HG03039 (cell line): Measurements from ENCODE around the gene TAF11L10.
"Not testable (repeated sequence)": the region's sequence is repeated elsewhere in the genome, so short reads cannot be mapped to it uniquely, and the experiment has no call there.

Source experiments
- ATAC-seq: cut with Tn5 transposase; IDR thresholded peaks from one replicate; pipeline ENCODE4 v1.9.1; 2021; ENCODE audit warnings: mild to moderate bottlenecking, moderate library complexity; ENCODE audit not compliant: unreplicated experiment

The TAF11L10 gene

DNA sequence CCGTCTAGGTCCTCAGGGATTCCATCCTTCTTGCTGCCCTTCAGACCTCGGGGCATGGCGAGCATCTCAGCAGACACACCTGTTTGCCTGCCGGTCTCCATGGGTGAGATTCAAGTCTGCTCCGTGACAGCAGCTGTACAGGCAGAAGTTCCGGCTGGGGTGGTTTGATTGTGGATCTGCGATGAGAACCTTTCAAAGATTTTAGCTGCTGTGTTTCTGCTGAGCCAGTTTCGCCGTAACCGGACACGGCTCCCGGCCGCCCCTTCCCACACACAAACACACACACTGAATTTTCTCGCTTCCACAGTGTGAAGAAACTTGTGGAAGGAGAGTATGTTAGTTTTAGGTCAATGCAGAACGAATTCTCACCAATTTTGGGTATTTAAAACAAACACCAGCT lies at the start of gene TAF11L10:
TAF11L10 (minus strand) TSS at position 101 of the 400 bp plus-strand sequence.
- not testable (repeated sequence) for ATAC-seq

DNA sequence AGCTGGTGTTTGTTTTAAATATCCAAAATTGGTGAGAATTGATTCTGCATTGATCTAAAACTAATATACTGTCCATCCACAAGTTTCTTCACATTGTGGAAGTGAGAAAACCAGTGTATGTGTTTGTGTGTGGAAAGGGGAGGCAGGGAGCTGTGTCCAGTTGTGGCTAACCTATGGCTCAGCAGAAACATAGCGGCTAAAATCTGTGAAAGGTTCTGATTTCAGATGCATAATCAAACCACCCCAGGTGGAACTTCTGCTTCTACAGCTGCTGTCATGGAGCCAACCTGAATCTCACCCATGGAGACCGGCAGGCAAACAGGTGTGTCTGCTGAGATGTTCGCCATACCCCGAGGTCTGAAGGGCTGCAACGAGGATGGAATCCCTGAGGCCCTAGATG lies 36.5 kb upstream of the TAF11L10 start, which contains the start of gene TAF11L14:
TAF11L14 (plus strand) TSS at position 301 of the 400 bp plus-strand sequence.
- no peak for ATAC-seq

DNA sequence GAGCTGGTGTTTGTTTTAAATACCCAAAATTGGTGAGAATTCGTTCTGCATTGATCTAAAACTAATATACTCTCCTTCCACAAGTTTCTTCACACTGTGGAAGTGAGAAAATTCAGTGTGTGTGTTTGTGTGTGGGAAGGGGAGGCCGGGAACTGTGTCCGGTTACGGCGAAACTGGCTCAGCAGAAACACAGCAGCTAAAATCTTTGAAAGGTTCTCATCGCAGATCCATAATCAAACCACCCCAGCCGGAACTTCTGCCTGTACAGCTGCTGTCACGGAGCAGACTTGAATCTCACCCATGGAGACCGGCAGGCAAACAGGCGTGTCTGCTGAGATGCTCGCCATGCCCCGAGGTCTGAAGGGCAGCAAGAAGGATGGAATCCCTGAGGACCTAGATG lies 34.2 kb upstream of the TAF11L10 start, which contains the start of gene TAF11L13:
TAF11L13 (plus strand) TSS at position 301 of the 400 bp plus-strand sequence.
- ATAC-seq = not testable (repeated sequence)

DNA sequence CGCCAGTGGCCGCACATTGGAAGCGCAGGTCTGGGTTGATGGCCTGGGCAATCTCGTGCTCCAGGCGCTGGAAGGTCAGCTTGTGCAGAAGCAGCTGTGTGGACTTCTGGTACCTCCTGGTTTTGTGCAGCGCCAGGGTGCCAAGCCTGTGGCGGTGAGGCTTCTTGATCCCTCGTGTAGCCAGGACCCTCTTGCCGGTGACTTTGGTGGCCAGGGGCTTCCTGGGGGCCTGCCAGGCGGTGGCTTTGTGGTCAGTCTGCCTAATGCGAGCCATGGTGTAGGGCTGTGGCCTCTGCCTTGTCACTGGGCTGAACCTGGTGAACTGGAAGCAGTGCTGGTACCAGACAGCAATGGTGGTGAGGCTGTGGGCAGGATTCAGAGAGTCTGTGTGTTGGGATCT lies 28.1 kb upstream of the TAF11L10 start:
- no peak for ATAC-seq

DNA sequence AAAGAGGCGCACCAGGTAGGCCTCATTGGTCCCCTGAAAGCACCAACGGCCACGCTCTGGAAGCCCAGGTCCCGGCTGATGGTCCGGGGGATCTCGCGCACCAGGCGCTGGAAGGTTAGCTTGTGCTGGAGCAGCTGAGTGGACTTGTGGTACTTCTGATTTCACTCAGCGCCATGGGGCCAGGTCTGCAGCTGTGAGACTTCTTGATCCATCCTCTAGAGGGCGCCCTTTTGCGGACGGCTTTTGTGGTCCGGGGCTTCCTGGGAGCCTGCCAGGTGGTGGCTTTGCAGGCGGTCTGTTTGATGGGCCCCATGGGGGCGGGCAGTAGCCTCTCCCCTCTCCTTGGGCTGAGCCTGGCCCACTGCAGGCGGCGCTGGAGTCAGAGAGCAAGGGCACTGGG lies 23.0 kb upstream of the TAF11L10 start:
- ATAC-seq = no peak

DNA sequence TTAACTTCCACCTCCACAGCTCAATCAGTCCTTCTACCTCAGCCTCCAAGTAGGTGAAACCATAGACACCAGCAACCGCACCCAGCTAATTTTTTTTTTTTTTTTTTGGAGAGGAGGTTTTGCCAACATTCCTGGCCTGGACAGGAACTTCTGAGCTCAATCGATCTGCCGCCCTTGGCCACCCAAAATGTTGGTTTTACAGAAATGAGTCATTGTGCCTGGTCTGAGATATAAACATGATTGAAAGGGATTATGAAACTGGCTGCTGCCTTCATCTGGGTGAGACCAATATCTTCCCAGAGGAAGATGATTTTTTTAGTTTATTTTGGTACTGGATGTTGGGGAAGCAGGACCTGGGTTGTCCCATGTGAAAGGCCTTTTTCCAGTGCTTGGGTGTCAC lies 21.7 kb upstream of the TAF11L10 start:
- no peak for ATAC-seq

DNA sequence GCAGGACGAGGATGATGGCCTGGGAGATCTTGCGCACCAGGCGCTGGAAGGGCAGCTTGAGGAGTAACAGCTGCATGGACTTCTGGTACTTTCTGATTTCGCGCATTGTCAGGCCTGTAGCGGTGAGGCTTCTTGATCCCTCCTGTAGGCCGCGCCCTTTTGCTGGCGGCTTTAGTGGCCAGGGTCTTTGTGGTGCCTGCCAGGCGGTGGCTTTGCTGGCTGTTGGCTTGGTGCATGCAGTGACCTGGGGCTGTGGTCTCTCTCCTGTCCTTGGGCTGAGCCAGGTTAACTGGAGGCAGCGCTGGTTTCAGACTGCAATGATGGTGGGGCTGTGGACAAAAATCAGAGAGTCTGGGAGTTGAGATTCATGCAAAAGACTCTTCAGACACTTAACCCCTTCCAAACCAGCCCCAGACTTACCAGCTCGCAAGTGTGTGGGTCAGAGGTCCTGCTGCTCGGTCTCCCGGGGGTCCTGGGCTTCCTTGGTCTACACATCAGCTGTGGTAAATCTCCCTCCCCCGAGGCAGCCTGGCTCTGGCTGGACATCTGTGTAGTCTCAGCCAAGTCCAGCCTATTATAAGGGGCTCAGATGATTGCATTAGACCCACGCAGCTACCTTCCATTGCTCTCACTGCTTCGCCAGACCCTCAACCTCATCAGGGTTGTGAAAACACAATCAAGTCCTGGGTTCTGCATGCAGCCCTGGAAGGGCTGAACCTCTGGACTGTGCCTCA lies 17.4 kb upstream of the TAF11L10 start:
- ATAC-seq = no peak

DNA sequence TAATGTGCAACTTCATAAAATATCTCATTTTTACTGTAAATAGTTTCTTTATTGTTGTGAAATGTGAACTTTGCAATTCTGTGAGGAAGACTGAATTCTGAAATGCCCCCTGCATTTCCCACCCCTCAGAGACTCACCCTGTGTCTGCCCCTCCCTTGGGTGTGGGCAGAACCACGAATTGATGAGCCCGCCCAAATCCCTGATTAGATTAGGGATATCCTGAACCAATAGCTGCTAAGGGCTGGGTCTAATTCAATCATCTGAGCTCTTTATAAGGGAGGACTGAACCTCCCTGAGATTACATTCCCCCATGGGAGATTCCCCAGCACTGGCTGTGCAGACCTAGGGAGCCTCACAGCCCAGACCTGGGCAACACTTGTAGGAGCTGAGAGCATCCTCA lies 12.5 kb upstream of the TAF11L10 start, which contains the start of gene TAF11L12:
TAF11L12 (plus strand) TSS at position 301 of the 400 bp plus-strand sequence.
- not testable (repeated sequence) for ATAC-seq

DNA sequence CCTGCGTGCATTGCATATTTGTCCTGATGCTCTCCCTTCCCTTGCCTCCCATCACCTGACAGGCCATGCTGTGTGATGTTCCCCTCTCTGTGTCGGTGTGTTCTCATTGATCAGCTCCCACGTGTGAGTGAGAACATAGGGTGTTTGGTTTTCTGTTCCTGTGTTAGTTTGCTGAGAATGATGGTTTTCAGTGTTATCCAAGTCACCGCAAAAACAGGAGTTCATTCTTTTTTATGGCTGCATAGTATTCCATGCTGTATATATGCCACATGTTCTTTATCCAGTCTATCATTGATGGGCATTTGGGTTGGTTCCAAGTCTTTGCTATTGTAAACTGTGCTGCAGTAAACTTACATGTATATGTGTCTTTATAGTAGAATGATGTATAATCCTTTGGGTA lies 9.8 kb upstream of the TAF11L10 start:
- ATAC-seq = not testable (repeated sequence)

DNA sequence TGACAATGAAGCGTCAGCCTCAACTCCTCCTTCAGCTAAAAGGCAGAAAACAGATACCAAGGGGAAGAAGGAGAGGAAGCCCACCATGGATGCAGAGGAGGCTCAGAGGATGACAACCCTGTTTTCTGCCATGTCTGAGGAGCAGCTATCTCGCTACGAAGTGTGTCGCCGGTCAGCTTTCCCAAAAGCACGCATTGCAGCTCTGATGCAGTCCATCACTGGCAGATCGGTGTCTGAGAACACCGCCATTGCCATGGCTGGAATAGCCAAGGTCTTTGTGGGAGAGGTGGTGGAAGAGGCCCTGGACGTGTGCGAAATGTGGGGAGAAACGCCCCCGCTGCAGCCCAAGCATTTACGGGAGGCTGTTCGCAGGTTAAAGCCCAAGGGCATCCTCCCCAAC lies 7.3 kb upstream of the TAF11L10 start:
- ATAC-seq = no peak

DNA sequence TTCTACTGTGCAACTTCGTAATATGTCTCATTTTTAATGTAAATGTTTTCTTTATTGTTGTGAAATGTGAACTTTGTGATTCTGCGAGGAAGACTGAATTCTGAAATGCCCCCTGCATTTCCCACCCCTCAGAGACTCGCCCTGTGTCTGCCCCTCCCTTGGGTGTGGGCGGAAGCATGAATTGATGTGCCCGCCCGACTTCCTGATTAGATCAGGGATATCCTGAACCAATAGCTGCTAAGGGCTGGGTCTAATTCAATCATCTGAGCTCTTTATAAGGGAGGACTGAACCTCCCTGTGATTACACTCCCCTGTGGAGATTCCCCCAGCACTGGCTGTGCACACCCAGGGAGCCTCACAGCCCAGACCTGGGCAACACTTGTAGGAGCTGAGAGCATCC lies 6.3 kb upstream of the TAF11L10 start, which contains the start of gene TAF11L11:
TAF11L11 (plus strand) TSS at position 304 of the 400 bp plus-strand sequence.
- not testable (repeated sequence) for ATAC-seq

DNA sequence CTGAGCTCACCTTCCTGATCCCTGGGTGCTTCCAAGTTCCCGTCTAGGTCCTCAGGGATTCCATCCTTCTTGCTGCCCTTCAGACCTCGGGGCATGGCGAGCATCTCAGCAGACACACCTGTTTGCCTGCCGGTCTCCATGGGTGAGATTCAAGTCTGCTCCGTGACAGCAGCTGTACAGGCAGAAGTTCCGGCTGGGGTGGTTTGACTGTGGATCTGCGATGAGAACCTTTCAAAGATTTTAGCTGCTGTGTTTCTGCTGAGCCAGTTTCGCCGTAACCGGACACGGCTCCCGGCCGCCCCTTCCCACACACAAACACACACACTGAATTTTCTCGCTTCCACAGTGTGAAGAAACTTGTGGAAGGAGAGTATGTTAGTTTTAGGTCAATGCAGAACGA lies 3.4 kb downstream of the TAF11L10 start, which contains the start of gene TAF11L9:
TAF11L9 (minus strand) TSS at position 140 of the 400 bp plus-strand sequence.
- not testable (repeated sequence) for ATAC-seq

DNA sequence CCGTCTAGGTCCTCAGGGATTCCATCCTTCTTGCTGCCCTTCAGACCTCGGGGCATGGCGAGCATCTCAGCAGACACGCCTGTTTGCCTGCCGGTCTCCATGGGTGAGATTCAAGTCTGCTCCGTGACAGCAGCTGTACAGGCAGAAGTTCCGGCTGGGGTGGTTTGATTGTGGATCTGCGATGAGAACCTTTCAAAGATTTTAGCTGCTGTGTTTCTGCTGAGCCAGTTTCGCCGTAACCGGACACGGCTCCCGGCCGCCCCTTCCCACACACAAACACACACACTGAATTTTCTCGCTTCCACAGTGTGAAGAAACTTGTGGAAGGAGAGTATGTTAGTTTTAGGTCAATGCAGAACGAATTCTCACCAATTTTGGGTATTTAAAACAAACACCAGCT lies 6.8 kb downstream of the TAF11L10 start, which contains the start of gene TAF11L8:
TAF11L8 (minus strand) TSS at position 101 of the 400 bp plus-strand sequence.
- not testable (repeated sequence) for ATAC-seq

DNA sequence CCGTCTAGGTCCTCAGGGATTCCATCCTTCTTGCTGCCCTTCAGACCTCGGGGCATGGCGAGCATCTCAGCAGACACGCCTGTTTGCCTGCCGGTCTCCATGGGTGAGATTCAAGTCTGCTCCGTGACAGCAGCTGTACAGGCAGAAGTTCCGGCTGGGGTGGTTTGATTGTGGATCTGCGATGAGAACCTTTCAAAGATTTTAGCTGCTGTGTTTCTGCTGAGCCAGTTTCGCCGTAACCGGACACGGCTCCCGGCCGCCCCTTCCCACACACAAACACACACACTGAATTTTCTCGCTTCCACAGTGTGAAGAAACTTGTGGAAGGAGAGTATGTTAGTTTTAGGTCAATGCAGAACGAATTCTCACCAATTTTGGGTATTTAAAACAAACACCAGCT lies 12.0 kb downstream of the TAF11L10 start, which contains the start of gene TAF11L7:
TAF11L7 (minus strand) TSS at position 101 of the 400 bp plus-strand sequence.
- not testable (repeated sequence) for ATAC-seq
